Measurements from ENCODE around the gene LPP.

Gene LPP

GRCh38 chr3:188452158-188452772 lies 298.3 kb downstream of the LPP start:
- Histone ChIP-seq H3K9ac (ENCODE audit: low read depth, low read length) (no peak overlapping the region), H3K79me2 (ENCODE audit: insufficient read depth, low read length) (no peaks in the 10 kb centered on the region), H4K20me1 (ENCODE audit: insufficient read depth, low read length) (no peaks in the 10 kb centered on the region), H3K27ac (ENCODE audit: low read length) (no peak overlapping the region), H3K4me3 (ENCODE audit: low read depth in 1 of 2, low read length in 2 of 2) (no peak overlapping the region), H3K27me3 (ENCODE audit: insufficient read depth, low read length, poor library complexity) (no peaks in the 10 kb centered on the region), H3K36me3 (ENCODE audit: insufficient read depth, low read length) (no peaks in the 10 kb centered on the region), H3K9me3 (ENCODE audit: insufficient read depth, low read length, severe bottlenecking) (no peaks in the 10 kb centered on the region), H3K4me2 (ENCODE audit: insufficient read depth, low read length) (no peak overlapping the region), H2AFZ (ENCODE audit: low read depth, low read length) (no peak overlapping the region), H3K4me1 (ENCODE audit: insufficient read depth, low read length) (peaks cover under 1% of the 10 kb centered on the region)
- TF ChIP-seq EZH2 (IDR thresholded peaks at IDR 0.05; ENCODE audit: borderline replicate concordance, low read depth, low read length, severe bottlenecking) (no peak), CTCF (IDR thresholded peaks at IDR 0.05; ENCODE audit: borderline replicate concordance, extremely low read depth, low read length, poor library complexity, severe bottlenecking) (no peak)
- no peak for ATAC-seq (ENCODE audit: insufficient read depth, low read depth)
- DNase-seq: no peak

DNA sequence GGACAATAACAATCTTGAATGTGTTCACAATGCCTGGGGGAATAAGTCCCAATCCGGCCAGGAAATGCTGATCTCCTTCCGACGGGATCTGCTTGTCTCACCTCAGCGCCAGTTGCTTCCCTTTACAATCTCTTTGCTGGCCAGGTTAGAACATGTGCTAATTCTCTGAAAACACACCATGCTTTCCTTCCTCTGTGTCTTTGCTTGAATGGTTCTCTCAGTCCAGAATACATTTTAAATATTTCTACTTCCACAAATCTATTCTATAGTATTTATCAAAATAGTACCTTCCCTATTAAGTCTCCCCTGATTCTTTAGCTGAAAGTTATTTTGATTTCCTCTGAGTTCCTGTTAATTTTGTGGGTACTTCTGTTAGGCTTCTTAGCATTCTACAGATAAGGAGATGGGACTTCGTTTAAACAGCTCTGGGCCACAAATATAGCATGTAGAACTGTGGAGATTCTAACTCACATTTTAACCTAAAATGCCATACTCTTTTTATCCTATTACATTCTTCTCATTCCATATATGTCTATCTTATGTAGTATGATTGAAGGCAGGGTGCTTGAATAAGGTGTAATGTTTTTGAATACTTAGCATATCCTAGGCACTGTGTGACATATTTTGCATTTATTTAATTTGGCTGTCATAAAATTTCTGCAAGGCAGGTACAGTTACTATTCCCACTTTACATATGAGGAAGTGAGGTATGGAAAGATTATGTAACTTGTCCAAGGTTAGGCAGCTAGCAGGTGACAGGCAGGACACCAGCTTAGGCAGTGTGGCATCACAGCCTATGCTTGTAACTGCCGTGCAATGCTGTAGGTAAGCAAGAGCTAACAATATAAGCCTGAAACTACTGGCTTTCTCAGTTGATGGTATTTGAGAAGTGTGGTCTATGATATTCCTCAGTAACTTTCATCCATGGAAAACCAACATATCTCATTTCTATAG lies 299.8 kb downstream of the LPP start:
- Histone ChIP-seq H3K79me2 (ENCODE audit: insufficient read depth, low read length) (no peaks in the 10 kb centered on the region), H3K9me3 (ENCODE audit: insufficient read depth, low read length, severe bottlenecking) (no peaks in the 10 kb centered on the region), H3K4me3 (ENCODE audit: low read depth in 1 of 2, low read length in 2 of 2) (no peak overlapping the region), H3K27me3 (ENCODE audit: insufficient read depth, low read length, poor library complexity) (no peaks in the 10 kb centered on the region), H3K27ac (ENCODE audit: low read length) (no peak overlapping the region), H2AFZ (ENCODE audit: low read depth, low read length) (no peak overlapping the region), H4K20me1 (ENCODE audit: insufficient read depth, low read length) (no peaks in the 10 kb centered on the region), H3K9ac (ENCODE audit: low read depth, low read length) (no peak overlapping the region), H3K4me1 (ENCODE audit: insufficient read depth, low read length) (no peaks in the 10 kb centered on the region), H3K36me3 (ENCODE audit: insufficient read depth, low read length) (no peaks in the 10 kb centered on the region), H3K4me2 (ENCODE audit: insufficient read depth, low read length) (no peak overlapping the region)
- ATAC-seq (ENCODE audit: insufficient read depth, low read depth) (no peak), DNase-seq (no peak)
- TF ChIP-seq EZH2 (IDR thresholded peaks at IDR 0.05; ENCODE audit: borderline replicate concordance, low read depth, low read length, severe bottlenecking) (no peak), CTCF (IDR thresholded peaks at IDR 0.05; ENCODE audit: borderline replicate concordance, extremely low read depth, low read length, poor library complexity, severe bottlenecking) (no peak)

- Histone ChIP-seq H4K20me1 (ENCODE audit: insufficient read depth, low read length) (no peaks in the 10 kb centered on the region), H3K79me2 (ENCODE audit: insufficient read depth, low read length) (no peaks in the 10 kb centered on the region), H3K36me3 (ENCODE audit: insufficient read depth, low read length) (no peaks in the 10 kb centered on the region), H3K9me3 (ENCODE audit: insufficient read depth, low read length, severe bottlenecking) (no peaks in the 10 kb centered on the region), H3K9ac (ENCODE audit: low read depth, low read length) (no peak overlapping the region), H3K27ac (ENCODE audit: low read length) (no peak overlapping the region), H3K4me3 (ENCODE audit: low read depth in 1 of 2, low read length in 2 of 2) (no peak overlapping the region), H3K27me3 (ENCODE audit: insufficient read depth, low read length, poor library complexity) (no peaks in the 10 kb centered on the region), H3K4me2 (ENCODE audit: insufficient read depth, low read length) (no peak overlapping the region), H2AFZ (ENCODE audit: low read depth, low read length) (no peak overlapping the region), H3K4me1 (ENCODE audit: insufficient read depth, low read length) (no peaks in the 10 kb centered on the region)
- TF ChIP-seq CTCF (IDR thresholded peaks at IDR 0.05; ENCODE audit: borderline replicate concordance, extremely low read depth, low read length, poor library complexity, severe bottlenecking) (no peak), EZH2 (IDR thresholded peaks at IDR 0.05; ENCODE audit: borderline replicate concordance, low read depth, low read length, severe bottlenecking) (no peak)
- no peak for DNase-seq
- no peak for ATAC-seq (ENCODE audit: insufficient read depth, low read depth)
Observed at GRCh38 chr3:188455748-188456147, 301.8 kb downstream of the LPP start.

Measured in DND-41 (cell line).